Right lobe of liver (tissue), 4 donors: ENCODE results near the gene CRYGD.
"Not testable (repeated sequence)": the region's sequence is repeated elsewhere in the genome, so short reads cannot be mapped to it uniquely, and the experiment has no call there.

Experiments used
- CTCF ChIP-seq, 4 donors: fragments of 200-600 bp in 3 of 4; fragments of 450-650 bp in 1 of 4; IDR thresholded peaks; one replicate each; pipeline versions ENCODE4 v1.5.1 to v1.8.0; 2016 to 2022; ENCODE audit warnings: antibody characterized with exemption in 4 of 4, mild to moderate bottlenecking in 2 of 4
- POLR2A ChIP-seq: fragments of 450-650 bp; IDR thresholded peaks from one replicate; pipeline ENCODE4 v1.6.1; 2017; ENCODE audit warnings: antibody characterized with exemption, mild to moderate bottlenecking
- donor health status: DM: no; HTN: no; CAD: no.
- donor health status: DM: no; HTN: no; CAD: no.
- donor health status: DM: no; HTN: yes; CAD: no.

- TF ChIP-seq CTCF (IDR thresholded peaks at IDR 0.05); POLR2A: not testable (repeated sequence)
Observed at GRCh38 chr2:208112273-208112745, 12.0 kb downstream of the CRYGD start.
